DMS114 treated with DMSO at 0.1 percent for 48 hours (cell line): ENCODE results near the gene ACBD3.

Experiments used
- DNase-seq: peaks from one replicate; lab custom pipeline; 2025; ENCODE audit not compliant: unreplicated experiment; lab: John Stamatoyannopoulos, UW

The ACBD3 gene

GRCh38 chr1:226135059-226135651 is 51.4 kb downstream of the ACBD3 start:
- no peak for DNase-seq

- DNase-seq = no peak
Observed at GRCh38 chr1:226134170-226135058, 52.1 kb downstream of the ACBD3 start.

- DNase-seq = no peak
Observed at GRCh38 chr1:226133504-226134123, 52.9 kb downstream of the ACBD3 start.

- no peak for DNase-seq
Observed at GRCh38 chr1:226132728-226133503, 53.6 kb downstream of the ACBD3 start.

GRCh38 chr1:226131639-226132038 is 54.9 kb downstream of the ACBD3 start:
- DNase-seq = no peak

- DNase-seq = no peak
Observed at GRCh38 chr1:226129230-226129629, 57.3 kb downstream of the ACBD3 start.

- no peak for DNase-seq
Observed at GRCh38 chr1:226128487-226129075, 58.0 kb downstream of the ACBD3 start.

- DNase-seq = no peak
Observed at GRCh38 chr1:226126824-226127569, 59.5 kb downstream of the ACBD3 start.

GRCh38 chr1:226125831-226126230 is 60.7 kb downstream of the ACBD3 start:
- no peak for DNase-seq

- DNase-seq = peak; percentile 34
Observed at GRCh38 chr1:226125097-226125630, 61.4 kb downstream of the ACBD3 start.

GRCh38 chr1:226123591-226124471 is 62.7 kb downstream of the ACBD3 start:
- no peak for DNase-seq

- DNase-seq = no peak
Observed at GRCh38 chr1:226123212-226123560, 63.4 kb downstream of the ACBD3 start.

GRCh38 chr1:226121587-226122400 is 64.7 kb downstream of the ACBD3 start:
- DNase-seq = no peak

GRCh38 chr1:226121049-226121586 is 65.4 kb downstream of the ACBD3 start:
- no peak for DNase-seq

GRCh38 chr1:226120398-226120797 is 66.1 kb downstream of the ACBD3 start:
- DNase-seq = no peak

GRCh38 chr1:226119169-226119568 is 67.4 kb downstream of the ACBD3 start:
- no peak for DNase-seq

- DNase-seq = no peak
Observed at GRCh38 chr1:226118357-226118756, 68.2 kb downstream of the ACBD3 start.

GRCh38 chr1:226117330-226117729 is 69.2 kb downstream of the ACBD3 start:
- no peak for DNase-seq
